D721Med (cell line): ENCODE results near the gene TTC24.
"Not testable (repeated sequence)": the region's sequence is repeated elsewhere in the genome, so short reads cannot be mapped to it uniquely, and the experiment has no call there.

Source experiments
- DNase-seq: peaks from one replicate; pipeline ENCODE4 v3.0.0; 2011; ENCODE audit warnings: low spot score; ENCODE audit not compliant: insufficient read length
- FAIRE-seq: peaks from 2 replicates; lab custom pipeline; 2011; peaks lifted over from hg19 to GRCh38; lab: Jason Lieb, UNC
- CTCF ChIP-seq: IDR thresholded peaks from 2 replicates; pipeline ENCODE4 v1.5.1; 2012; ENCODE audit warnings: mild to moderate bottlenecking, control low read depth; ENCODE audit not compliant: insufficient read depth; ENCODE audit errors: missing control alignments

TTC24 gene

GRCh38 chr1:156584813-156585212, 5.3 kb downstream of the TTC24 start:
- no peak for FAIRE-seq
- peak; percentile 60 for TF ChIP-seq CTCF
- no peak for DNase-seq

GRCh38 chr1:156586323-156586722, 6.8 kb downstream of the TTC24 start:
- no peak for DNase-seq
- no peak for FAIRE-seq
- no peak for TF ChIP-seq CTCF

- no peak for TF ChIP-seq CTCF
- DNase-seq (peak; percentile 10), FAIRE-seq (no peak)
Observed at GRCh38 chr1:156586892-156587477, 7.5 kb downstream of the TTC24 start.

- not testable (repeated sequence) for FAIRE-seq, DNase-seq
Observed at GRCh38 chr1:156587927-156588326, 8.4 kb downstream of the TTC24 start.

DNA sequence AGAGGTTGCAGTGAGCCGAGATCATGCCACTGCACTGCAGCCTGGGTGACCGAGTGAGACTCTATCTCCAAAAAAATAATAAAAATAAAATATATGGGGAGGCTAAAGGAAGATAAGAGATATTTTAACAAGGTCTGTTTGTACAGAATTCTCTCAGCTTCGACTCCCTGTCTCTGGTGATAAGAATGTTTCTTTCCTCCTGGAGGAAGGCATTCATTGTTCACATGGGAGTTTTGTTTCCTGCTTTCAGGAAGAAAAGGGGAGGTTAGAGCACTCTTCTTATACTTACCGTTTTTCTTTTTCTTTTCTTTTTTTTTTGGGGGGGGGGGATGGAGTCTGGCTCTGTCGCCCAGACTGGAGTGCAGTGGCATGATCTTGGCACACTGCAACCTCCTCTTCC, 10.0 kb downstream of the TTC24 start:
- DNase-seq (no peak), FAIRE-seq (no peak)
- TF ChIP-seq CTCF = no peak

- FAIRE-seq (no peak), DNase-seq (no peak)
- TF ChIP-seq CTCF = no peak
Observed at GRCh38 chr1:156590326-156591180, 11.0 kb downstream of the TTC24 start.

GRCh38 chr1:156591181-156591431, 11.6 kb downstream of the TTC24 start:
- FAIRE-seq (no peak), DNase-seq (no peak)
- TF ChIP-seq CTCF = no peak
